HG03039 (cell line): ENCODE data around the gene FGF12.
A peak's percentile ranks its signal among the peaks of the same experiment; 100 is the strongest.

ENCODE experiments used
- ATAC-seq: cut with Tn5 transposase; IDR thresholded peaks from one replicate; pipeline ENCODE4 v1.9.1; 2021; ENCODE audit warnings: mild to moderate bottlenecking, moderate library complexity; ENCODE audit not compliant: unreplicated experiment

FGF12 gene

GRCh38 chr3:192212335-192212734 is 515.0 kb downstream of the FGF12 start:
- ATAC-seq = no peak

GRCh38 chr3:192207651-192208050 is 519.7 kb downstream of the FGF12 start:
- ATAC-seq = no peak

- ATAC-seq = no peak
Observed at GRCh38 chr3:192207239-192207638, 520.1 kb downstream of the FGF12 start.

- ATAC-seq = no peak
Observed at GRCh38 chr3:192194085-192194484, 533.3 kb downstream of the FGF12 start.

DNA sequence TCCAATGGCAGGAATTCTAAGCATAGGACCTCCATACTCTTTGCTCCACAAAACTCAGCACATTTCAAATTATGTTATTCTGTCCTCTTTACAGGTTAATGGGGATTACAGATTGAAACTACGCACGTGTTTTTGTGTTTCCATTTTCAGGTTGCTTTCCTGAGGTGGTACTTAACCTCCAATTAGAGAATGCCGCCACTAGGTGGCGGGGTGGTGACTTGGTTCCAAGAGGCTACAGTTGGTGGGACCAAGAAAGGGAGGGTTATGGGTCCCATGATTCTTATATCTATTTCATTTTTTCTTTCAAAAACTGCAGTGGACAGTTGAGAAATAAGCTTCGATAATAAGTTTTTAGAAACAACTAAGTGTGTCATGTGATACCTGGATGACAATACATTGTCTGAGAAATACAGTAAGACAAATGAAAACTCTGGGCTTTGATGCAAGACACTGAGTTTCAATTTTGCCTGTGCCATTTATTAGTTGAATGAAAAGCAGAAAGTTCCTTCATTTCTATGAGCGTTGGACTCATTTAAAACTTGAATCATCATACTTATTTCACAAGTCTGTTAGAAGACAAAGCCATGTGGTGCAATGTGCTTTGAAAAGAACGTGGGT is 539.0 kb downstream of the FGF12 start:
- ATAC-seq = peak; percentile 91

- no peak for ATAC-seq
Observed at GRCh38 chr3:192187485-192188051, 539.8 kb downstream of the FGF12 start.

- ATAC-seq = no peak
Observed at GRCh38 chr3:192186498-192186897, 540.8 kb downstream of the FGF12 start.

- ATAC-seq = no peak
Observed at GRCh38 chr3:192186045-192186444, 541.3 kb downstream of the FGF12 start.

DNA sequence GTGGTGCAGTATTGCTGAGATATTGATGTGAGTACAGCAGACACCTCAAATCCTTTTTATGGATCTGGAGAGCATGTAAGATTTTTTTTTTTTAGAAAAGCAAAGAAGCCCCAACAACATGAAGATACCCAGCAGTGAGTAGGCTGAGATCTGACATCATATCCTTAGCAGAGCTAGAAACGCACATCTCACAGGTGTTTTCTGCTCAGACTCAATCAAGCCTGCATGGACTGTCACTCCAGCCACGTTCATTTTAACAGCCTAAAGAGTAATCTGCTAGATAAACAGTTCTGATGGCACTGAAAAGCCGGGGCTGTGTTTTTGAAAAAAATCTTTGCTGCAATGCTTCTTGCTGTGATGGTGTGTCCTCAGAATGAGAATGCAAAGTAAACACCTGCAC is 544.2 kb downstream of the FGF12 start:
- ATAC-seq = no peak

GRCh38 chr3:192181151-192181550 is 546.2 kb downstream of the FGF12 start:
- no peak for ATAC-seq

DNA sequence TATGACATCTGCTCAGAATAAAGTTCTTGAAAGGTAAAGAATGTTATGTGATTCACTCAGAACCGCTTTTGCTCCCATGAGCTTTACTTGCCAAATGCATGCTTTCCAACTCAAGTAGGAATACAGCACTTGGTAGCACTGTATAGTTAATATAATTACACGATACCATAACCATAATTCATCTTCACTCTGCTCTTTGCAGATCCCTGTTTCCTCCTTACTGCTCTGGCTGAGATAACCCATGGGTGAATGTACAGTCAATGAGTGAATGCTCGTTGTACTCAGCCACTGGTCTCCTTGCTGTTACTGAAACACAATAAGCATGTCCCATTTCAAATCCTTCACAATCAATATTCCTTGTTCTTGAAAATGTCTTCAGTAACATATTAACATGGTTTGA is 550.0 kb downstream of the FGF12 start:
- no peak for ATAC-seq

- no peak for ATAC-seq
Observed at GRCh38 chr3:192174283-192174682, 553.1 kb downstream of the FGF12 start.

DNA sequence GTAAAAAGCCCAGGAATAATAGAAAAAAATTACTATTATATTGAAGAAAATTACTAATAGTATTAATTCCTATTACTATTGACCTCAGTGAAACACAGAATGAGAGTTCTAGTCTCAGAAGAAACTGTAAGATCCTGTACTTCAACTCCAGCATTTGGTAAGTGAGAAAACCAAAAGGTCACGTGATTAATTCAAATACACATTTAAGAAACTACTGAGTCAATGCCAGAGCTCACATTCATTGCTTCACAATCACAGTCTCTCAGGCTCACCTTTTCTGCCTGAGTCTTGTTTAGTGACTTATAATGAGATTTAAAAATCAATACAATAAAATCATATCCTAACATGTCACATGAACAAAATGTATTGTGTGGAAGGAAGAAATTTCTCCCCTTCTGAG is 556.1 kb downstream of the FGF12 start:
- ATAC-seq = no peak

GRCh38 chr3:192170659-192171058 is 556.7 kb downstream of the FGF12 start:
- no peak for ATAC-seq

DNA sequence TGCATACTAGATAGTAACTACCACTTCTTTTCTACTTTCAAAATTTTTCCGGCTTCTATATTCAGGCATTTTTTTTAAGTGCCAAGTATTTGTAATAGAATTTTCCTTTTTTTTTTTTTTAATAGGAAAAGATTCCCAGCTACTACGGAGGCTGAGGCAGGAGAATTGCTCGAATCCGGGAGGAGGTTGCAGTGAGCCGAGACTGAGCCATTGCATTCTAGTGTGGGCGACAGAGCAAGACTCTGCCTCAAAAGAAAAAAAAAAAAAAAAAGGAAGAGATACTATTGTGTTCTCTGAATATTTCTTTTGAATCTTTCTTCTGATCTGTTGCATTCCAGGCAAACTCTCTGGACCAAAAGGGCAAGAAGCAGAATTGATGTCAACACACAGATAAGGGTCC is 557.3 kb downstream of the FGF12 start:
- no peak for ATAC-seq

DNA sequence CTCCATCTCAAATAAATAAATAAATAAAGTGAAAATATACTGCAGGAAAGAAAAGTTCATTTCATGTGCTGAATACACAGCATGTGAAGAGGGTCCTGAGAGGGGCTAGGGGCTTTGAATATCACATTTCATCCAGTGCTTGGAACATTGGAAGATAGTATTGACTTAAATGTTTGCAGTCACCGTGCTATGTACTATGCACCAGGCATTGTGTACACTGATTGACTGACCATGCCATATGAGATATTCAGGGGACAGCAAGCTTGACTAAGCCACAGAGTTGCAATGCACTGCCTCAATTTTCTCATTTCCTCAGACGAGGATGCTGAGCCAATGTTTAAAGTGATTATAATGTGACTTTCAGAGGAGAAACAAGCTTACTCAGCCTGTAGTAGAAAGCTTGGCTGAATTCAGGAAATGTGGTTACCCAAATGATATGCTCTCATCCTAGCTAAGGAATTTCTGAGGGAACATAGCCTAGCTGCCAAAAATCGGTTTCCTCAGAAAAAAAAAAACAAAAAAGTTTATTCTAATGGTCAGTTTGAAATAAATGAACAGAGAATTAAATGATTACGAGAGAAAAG is 557.9 kb downstream of the FGF12 start:
- no peak for ATAC-seq

- ATAC-seq = no peak
Observed at GRCh38 chr3:192168202-192168601, 559.1 kb downstream of the FGF12 start.

DNA sequence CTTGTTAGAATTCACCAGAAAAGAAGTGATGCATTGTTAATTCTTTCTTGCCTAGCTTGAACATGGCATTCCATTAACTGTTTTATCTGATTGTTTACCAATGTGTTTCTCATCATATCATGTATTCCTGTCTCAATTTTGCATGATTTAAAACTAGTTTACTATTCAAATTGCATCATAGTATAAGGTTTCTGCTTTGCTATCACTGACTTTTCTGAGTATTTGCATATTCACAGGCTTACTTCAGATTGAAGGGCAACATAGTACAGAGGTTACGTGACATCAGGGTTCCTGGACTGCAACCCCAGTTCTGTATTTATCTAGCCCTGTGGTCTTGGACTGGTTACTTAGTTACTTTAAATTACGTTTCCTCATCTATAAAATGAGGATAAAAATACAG is 561.8 kb downstream of the FGF12 start:
- ATAC-seq = no peak

- ATAC-seq = no peak
Observed at GRCh38 chr3:192161661-192162060, 565.7 kb downstream of the FGF12 start.

- ATAC-seq = no peak
Observed at GRCh38 chr3:192156382-192156781, 571.0 kb downstream of the FGF12 start.

- ATAC-seq = no peak
Observed at GRCh38 chr3:192155194-192155593, 572.1 kb downstream of the FGF12 start.

GRCh38 chr3:192133271-192133670 is 594.1 kb downstream of the FGF12 start:
- ATAC-seq = no peak
